ENCODE measurements around the gene MUC6.
"Not testable (repeated sequence)": the region's sequence is repeated elsewhere in the genome, so short reads cannot be mapped to it uniquely, and the experiment has no call there.

Gene MUC6

DNA sequence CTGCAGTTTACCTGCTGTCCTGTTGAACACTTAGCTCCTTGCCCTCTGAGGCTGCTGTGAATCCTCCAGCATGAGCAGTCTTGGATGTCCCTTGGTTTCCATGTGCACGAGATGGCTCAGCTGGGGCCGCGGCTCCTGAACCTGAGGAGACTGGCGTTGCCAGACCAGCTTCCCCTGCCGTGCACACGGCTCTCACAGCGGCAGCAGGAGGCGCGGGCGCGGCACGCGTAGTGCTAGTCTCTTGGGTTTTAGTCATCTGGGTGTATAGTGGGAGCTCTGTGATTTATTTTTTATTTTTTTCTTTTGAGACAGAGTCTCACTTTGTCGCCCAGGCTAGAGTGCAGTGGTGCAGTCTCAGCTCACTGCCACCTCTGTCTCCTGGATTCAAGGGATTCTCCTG is 54.8 kb downstream of the MUC6 start:
- no peak for DNase-seq

DNA sequence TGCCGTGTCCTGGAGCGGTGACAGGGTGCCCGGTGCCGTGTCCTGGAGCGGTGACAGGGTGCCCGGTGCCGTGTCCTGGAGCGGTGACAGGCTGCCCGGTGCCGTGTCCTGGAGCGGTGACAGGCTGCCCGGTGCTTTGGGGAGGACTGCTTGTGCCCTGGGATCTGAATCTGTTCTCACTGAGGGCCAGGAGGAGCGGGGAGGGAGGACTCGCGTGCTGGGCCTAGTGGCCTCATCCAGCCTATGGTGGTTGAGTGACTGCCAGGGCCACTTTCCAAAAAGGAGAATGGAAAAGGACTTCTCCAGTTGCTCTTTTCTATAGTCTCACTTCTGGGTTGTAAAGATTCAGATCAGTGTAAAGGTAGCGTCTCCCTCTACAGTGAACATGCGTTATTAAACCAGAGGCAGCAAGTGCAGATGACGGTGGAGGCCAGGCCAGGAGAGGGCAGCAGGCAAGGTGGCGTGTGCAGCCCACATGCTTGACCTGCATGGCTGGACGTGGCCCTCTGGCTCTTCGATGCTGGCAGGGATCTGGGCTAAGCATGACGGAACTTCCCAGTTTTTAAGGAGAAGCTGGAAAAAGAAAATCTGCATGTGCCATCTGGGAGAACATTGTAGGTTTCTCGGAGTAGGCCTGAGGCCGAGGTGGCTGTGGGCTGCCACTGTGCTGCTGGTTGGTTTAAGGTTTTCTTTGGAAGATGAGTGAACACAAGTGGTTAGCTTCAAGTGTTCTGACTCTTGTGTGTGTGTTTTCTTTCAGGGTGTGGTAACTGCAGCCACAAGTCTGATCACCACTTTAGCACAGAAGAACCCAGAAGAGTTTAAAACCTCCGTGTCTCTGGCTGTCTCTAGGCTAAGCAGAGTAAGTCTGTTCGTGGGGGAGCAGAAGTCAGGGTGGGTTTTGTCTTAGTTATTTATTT is 55.8 kb downstream of the MUC6 start:
- no peak for DNase-seq

DNA sequence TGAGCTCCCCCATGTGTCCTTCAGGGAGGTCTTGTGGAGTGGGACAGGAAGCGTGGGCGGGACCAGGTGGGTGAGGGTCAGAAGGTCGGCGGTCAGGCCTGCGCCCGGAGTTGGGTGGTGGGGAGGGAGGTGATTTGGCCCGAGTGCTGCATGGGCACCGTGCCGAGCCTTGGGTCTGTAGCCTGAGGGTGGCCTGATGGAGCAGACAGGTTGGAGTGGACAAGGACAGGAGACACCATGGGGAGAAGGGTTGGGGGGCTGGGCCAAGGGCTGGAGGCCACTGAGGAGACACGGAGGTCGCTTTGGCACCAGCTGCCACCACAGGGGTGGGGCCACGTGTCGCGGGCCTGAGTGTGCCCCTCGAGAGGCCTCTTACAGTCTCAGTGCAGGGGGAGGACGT is 57.7 kb downstream of the MUC6 start:
- no peak for DNase-seq

DNA sequence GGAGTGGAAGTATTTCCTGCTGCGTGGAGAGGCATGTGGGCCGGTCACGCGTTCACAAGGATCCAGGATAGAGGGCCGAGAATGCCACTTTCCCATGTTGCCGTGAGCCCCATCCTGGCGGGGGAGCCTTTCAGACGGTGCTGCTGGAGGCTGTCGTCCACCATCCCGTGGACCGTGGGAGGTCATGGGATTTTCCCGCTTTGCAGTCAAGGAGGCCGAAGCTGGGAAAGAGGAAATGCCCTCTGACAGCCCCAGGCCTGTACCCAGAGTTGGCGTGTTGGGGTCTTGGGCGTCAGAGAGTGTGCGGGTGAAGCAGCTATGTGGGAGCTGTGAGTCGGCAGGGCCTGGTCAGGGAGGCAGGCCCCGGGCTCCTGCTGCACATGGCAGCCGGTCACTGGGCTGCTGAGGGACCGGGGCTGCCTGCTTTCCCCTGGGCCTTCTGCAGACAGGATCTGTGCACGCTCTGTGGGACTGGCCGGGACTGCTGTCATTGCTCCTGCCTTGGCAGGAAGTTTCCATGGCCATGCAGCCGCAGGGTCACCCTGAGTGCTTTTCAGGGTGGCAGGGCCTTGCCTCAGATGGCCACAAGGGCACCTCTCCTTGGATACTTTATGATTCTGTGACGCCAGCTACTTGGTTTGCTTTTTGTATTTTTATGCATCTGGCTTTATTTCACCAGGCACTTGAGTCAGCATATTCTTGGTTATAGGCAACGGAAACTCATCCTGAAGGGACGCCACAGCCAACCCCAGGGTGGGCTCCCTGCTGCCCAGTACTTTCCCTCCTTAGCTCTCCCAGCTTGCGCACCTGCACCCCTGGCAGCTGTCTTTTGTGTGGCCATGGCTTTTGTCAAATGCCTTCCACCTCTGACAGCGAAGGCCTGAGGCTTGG is 58.4 kb downstream of the MUC6 start:
- DNase-seq = peak; percentile 26 to 56 (median 33)

DNA sequence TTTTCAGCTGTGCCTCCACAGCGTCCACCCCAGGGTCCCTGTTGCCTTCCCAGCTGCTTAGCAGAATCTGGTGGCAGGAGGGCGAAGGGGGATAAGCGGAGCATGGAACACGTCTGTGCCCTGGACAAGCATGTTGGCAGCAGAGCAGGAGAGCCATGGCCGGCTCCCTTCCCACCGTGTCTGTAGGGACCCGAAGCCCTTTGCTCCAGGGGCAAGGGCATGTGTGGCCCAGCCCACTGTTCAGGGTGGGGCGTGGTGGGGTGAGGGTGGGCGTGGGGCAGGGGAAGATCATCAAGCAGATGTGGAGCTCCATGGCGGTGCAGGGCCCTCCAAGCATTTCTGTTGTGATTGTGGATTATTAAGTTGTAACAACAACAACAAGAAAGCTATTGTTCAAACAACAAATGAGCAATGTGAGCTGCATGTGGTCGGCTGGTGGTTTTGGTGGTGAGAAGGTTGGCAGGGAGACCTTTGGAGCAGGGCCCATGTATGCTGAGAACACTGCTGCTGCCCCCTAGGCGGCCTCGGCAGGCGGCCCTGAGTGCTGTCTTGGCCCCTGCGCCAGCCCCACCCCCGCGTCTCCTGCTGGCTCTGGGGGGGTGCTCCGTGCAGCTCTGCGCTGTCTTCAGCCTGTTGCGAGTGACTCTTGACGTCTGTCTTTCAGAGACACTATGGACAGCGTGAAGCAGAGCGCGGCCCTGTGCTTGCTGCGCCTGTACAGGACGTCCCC is 59.9 kb downstream of the MUC6 start:
- DNase-seq = no peak

DNA sequence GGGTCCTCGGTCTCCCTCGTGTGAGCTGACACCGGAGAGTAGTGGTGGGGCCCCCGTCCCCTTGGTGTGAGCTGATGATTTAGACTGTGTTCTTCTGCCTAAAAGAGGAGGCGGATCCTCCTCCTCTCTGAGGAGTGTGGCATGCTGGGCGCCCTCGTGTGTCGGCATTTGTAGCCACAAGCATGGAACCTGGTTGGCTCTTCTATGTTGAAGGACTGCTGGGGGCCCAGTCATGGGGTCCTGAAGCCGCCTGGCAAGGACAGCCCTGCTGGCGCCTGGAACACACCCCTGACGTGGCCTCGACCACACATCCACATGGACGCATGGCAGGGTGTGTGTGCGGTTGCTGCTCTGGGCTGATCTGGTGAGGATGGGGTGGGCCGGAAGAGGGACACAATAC is 60.7 kb downstream of the MUC6 start:
- peak; percentile 32 to 45 (median 36) for DNase-seq

DNA sequence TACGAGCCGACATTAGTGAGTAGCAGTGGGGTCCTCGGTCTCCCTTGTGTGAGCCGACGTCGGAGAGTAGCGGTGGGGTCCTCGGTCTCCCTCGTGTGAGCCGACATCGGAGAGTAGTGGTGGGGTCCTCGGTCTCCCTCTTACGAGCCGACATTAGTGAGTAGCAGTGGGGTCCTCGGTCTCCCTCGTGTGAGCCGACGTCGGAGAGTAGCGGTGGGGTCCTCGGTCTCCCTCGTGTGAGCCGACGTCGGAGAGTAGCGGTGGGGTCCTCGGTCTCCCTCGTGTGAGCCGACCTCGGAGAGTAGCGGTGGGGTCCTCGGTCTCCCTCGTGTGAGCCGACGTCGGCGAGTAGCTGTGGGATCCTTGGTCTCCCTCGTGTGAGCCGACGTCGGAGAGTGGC is 61.1 kb downstream of the MUC6 start:
- not testable (repeated sequence) for DNase-seq

DNA sequence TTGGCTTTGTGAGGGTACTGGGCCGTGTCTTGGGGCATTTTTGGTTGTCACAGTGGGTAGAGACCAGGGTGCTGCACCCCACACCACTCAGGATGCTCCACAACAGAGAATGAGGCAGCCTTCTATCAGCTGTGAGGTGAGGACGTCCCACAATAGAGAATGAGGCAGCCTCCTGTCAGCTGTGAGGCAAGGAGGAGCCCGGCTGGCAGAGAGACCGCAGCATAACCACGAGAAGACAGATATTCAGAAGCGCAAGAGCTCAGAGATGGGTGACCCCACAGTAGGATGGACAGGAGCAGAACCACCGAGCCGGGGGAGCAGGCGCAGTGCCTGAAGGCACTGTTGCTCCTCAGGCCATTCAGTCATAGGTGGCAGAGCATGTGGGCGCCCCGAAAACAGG is 63.3 kb downstream of the MUC6 start:
- no peak for DNase-seq

DNA sequence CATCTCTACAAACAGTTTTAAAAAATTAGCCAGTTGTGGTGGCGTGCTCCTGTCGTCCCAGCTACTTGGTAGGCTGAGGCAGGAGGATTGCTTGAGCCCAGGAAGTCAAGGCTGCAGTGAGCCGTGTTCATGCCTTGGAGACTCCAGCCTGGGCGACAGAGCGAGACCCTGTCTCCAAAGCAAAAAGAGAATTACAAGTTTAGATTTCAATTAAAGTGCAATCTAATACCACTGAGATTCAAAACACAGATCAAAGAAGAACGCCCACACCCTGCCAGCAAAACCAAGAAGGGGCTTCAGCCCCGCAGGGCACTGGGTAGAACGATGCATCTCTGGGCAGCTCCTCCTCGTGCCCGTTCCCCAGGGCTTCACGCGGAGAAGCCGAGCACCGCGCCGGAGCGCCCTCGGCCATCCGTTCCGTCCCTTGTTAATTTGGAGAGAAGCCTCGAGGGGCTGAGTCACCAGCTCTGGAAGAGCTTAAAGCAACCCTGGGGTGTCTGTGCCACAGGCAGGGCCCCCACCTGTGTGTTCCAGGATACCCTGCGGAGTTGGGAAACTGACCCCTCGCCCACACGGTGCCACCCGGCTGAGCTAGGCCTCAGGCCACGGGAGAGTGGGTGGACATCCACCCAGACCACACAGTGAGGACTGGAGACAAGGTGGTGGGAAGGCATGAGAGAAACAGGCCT is 63.9 kb downstream of the MUC6 start:
- DNase-seq = no peak

DNA sequence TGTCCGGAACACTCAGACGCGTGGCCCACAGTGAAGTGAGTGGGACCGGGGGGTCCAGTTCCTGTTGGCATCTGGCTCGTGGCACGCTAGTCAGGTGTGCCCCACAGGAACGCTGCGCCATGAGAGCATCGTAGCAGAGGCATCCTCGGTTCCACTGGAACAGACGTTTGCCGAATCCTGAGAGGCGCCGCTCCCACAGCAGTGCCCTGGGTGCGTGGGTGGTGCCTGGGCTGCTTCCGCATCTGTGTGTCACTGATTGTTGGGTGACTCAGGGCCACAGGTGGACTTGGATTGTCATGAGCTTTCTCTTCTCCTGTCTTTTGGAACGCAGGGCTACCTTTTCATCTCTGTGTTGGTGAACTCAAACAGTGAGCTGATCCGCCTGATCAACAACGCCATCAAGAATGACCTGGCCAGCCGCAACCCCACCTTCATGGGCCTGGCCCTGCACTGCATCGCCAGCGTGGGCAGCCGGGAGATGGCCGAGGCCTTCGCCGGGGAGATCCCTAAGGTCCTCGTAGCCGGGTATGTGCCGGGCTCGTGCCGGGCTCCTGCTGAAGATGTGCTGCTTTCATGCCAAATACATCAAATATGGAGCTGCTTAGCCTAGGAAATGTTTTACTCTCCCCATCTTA is 64.7 kb downstream of the MUC6 start:
- no peak for DNase-seq

DNA sequence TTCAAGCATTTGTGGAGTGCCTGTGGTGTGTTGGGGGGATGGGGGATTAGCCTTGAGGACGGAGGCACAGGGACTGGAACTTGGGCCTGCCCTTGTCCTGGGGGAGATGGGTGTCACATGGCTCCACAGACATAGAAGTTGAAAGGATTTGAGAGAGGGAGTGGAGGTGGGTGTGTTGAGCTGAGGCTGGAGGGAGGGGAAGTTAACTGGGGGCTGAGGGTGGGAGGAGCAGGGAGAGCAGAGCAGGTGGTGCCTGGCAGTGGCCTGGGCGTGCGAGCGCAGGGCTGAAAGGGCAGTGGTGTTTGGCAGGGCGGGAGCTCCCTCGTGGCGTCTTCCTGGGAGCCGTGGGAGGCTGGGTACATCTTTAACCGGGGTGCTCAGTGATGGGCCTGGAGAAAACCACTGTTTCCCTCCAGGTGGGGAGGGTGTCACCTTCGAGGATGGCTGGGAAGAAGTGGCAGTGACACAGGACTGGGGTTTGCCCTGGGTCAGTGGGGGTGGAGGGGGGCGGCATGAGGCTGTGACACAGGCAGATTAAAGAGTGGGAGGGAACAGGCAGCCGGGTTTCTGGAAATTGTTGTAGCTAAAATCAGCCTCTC is 65.3 kb downstream of the MUC6 start:
- DNase-seq = peak in 1 of 3 donors; percentile 8

DNA sequence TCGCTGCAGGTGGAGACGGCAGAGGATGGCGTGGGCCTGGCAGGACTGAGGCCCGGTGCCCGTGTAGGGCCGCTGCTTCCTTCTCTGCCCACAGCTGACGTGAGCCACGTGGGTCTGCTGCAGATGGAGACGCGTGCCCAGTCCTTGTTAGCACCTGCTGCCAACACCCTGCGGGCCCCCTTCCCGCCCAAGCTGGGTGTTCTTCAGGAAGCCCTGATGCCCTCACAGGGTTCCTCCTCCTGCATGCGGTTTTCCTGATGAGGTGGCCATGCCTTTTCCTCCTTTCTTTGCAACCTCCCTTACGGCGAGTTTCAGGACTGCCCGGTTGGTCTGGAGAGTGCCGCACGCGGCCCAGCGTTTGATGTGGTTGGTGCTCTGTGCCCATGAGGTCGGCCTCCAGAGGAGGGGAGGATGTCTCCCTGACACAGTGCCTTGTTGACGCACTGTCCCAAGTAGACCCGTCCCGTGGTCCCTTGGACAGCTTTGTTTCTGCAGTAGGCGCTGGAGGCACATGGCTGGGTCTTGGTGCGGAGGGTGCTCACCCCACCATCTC is 66.1 kb downstream of the MUC6 start:
- DNase-seq = peak in 1 of 3 donors; percentile 27

DNA sequence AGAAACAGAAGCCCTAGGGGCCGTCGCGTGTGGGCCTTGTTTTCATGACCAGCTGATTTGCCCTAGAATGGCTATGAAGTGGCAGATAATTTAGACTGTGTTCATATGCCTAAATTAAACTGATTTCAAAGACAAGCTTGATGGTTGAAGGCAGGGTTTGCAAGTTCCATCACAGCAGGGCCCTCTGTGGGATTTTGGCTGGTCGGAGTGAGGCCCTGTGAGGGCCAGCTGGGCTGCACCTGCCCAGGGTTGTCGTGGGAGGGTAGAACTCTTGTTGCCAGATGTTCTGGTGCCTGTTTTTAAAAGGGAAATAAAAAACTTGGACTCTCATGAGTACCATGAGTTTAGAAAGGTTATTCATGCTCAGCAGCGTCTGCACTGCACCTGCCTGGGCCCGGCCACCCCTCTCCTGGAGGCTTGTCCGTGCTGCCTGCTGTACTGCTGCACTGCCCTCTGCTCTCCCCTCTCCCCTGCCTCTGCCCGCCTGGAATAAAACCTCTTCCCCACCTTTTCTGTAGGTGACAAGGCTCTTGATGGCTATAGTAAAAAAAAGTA is 66.8 kb downstream of the MUC6 start:
- no peak for DNase-seq

DNA sequence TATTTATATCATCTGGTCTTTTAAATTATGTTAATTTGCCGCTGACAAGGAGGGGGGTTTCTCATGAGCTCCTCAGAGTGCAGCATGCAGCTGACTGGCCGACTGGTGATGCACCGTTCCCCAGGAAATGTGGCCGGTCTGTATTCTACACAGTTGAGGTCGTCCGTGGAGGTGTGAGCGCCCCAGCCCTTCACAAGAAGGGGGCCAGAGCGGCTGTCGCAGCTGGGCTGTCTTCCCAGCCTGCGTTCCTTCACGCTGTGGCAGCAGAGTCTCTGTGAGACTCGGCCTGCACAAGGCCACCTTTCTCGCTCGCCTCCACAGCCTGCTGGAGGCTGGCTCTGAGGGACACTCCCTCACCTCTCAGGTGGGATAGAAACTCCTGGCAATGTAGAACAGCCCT is 67.7 kb downstream of the MUC6 start:
- DNase-seq = no peak

DNA sequence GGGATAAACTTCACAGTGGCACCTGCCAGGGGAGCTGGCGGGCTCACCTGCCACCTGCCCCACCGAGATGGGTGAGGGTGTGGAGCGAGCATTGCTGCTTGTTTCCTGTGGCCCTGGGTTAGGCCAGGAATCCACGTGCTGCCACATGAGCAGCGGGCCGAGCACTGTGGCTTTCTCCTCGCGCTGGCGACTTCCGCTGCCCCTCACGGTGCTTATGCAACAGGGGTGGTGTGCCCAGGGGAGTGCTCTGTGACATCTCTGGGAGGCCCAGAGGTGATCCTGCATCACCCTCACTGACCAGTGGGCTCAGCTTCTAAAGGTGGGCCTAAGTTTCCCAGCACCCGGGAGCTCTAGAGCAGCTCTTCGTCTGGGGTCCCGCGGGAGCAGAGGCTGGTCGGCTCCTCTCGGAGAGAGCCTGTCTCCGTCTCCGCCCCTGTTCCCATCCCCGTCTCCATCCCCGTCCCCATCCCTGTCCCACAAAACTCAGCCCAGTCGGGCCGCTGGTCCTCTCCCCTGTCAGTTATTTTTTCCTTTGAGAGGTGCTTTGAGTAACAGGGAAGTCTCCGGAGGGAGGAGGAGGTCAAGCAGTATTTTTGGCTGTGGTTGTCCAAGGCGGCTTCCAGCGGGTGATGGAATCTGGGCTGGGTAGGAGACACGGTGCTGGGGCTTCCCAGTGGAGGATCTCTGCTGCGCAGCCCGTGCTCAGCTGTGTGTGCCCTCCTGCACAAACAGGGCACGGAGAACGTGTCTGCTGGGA is 68.3 kb downstream of the MUC6 start:
- DNase-seq = peak in 1 of 3 donors; percentile 22

DNA sequence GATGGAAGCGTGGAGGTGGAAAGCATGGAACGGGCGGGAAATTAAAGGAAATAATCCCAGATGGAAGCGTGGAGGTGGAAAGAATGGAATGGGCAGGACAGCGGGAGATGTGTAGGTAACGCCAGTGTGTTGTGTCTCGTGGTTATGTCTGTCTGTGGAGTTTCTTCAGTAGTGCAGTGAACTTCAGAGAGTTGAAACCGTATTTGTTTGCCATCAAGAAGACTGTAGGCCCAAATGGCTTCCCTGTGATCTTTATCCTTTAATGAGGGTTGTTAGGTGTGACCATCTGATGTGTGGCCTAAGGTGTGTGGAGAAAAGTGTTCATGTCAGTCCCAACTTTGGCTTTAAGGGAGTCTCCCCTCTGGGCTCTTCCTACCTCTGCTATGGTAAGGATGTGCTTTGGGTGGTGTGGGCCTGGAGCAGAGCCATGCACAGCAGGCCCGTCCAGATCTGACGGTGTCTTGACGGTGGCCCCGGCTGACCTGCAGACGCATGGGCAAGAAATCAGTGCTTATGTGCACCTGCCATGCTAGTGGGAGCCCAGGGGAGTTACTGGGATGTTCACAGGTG is 71.2 kb downstream of the MUC6 start:
- DNase-seq = no peak

DNA sequence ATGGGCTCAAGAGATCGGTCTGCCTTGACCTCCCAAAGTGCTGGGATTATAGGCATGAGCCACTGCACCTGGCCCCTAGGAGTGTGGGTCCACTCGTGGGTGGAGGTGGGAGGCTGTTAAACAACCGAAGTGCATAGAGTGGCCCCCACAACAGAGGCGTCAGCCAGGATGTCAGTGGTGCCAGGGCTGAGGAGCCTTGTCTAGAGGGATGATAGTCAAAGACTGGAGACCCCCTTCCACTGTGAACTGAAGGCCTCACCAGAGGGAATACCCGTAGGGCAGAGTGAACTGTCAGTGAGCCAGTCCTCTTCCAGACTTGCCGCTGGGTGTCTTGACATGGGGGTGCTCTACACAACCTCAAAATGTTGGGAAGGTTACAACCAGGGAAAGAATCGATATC is 72.7 kb downstream of the MUC6 start:
- no peak for DNase-seq

All from suppressor macrophage treated with lipopolysaccharide for 1 hour (primary cell).